DND-41 (cell line): ENCODE results near the gene NR0B2.

Experiments
- ATAC-seq: fragments of 200-7000 bp; cut with Tn5 transposase; 3 replicates; pipeline ENCODE4 v1.9.1; 2021; ENCODE audit warnings: low read depth; ENCODE audit not compliant: insufficient read depth
- DNase-seq: peaks from one replicate; pipeline ENCODE4 v3.0.0-alpha.2; 2020
- H2AFZ ChIP-seq: 2 replicates; pipeline ENCODE4 v1.6.0; 2012; ENCODE audit warnings: low read depth, low read length
- H3K27ac ChIP-seq: 2 replicates; pipeline ENCODE4 v1.5.1; 2012; ENCODE audit warnings: low read length, inconsistent platforms
- H3K27me3 ChIP-seq: fragments of 200-600 bp; sonication (generic); 2 replicates; pipeline ENCODE4 v1.6.0; 2012; ENCODE audit warnings: low read length, mild to moderate bottlenecking, inconsistent platforms; ENCODE audit not compliant: insufficient read depth, poor library complexity
- H3K36me3 ChIP-seq: 2 replicates; pipeline ENCODE4 v1.5.1; 2012; ENCODE audit warnings: low read length, inconsistent platforms; ENCODE audit not compliant: insufficient read depth
- H3K4me1 ChIP-seq: 2 replicates; pipeline ENCODE4 v1.5.1; 2012; ENCODE audit warnings: mild to moderate bottlenecking, low read length; ENCODE audit not compliant: insufficient read depth
- H3K4me2 ChIP-seq: 2 replicates; pipeline ENCODE4 v1.6.0; 2012; ENCODE audit warnings: mild to moderate bottlenecking, moderate library complexity, low read length, inconsistent platforms; ENCODE audit not compliant: insufficient read depth
- H3K4me3 ChIP-seq, 2 experiments: fragments of 200-600 bp in 1 of 2; shearing (Covaris generic) in 1 of 2; 2 replicates each; pipeline ENCODE4 v1.5.1; 2012 to 2016; ENCODE audit warnings: inconsistent platforms in 2 of 2, low read length in 2 of 2, mild to moderate bottlenecking in 2 of 2, low read depth in 1 of 2, moderate library complexity in 1 of 2
- H3K79me2 ChIP-seq: 2 replicates; pipeline ENCODE4 v1.6.0; 2012; ENCODE audit warnings: low read length, inconsistent platforms; ENCODE audit not compliant: insufficient read depth
- H3K9ac ChIP-seq: 2 replicates; pipeline ENCODE4 v1.6.0; 2012; ENCODE audit warnings: low read depth, mild to moderate bottlenecking, inconsistent platforms, low read length, moderate library complexity
- H3K9me3 ChIP-seq: 2 replicates; pipeline ENCODE4 v1.5.1; 2012; ENCODE audit warnings: low read length, moderate library complexity, mild to moderate bottlenecking, inconsistent platforms; ENCODE audit not compliant: insufficient read depth, severe bottlenecking
- H4K20me1 ChIP-seq: 2 replicates; pipeline ENCODE4 v1.6.0; 2012; ENCODE audit warnings: low read length; ENCODE audit not compliant: insufficient read depth
- CTCF ChIP-seq: IDR thresholded peaks from 2 replicates; pipeline ENCODE4 v1.5.1; 2012; ENCODE audit warnings: borderline replicate concordance, low read length, moderate library complexity, mild to moderate bottlenecking; ENCODE audit not compliant: poor library complexity, severe bottlenecking; ENCODE audit errors: extremely low read depth
- EZH2 ChIP-seq: IDR thresholded peaks from 3 replicates; pipeline ENCODE4 v1.6.1; 2012; ENCODE audit warnings: borderline replicate concordance, low read depth, mild to moderate bottlenecking, moderate library complexity, low read length, inconsistent platforms; ENCODE audit not compliant: severe bottlenecking

The NR0B2 gene

GRCh38 chr1:26890467-26890796 is 23.3 kb downstream of the NR0B2 start:
- Histone ChIP-seq H3K9ac (peak overlapping the region; percentile 91), H3K9me3 (no peaks in the 10 kb centered on the region), H3K4me3 (peak overlapping the region; percentile 88 to 95), H3K27me3 (no peaks in the 10 kb centered on the region), H2AFZ (peak overlapping the region; percentile 97), H3K36me3 (peaks cover 71% of the 10 kb centered on the region), H3K27ac (peak overlapping the region; percentile 83), H3K4me2 (peak overlapping the region; percentile 95), H3K79me2 (peaks cover 39% of the 10 kb centered on the region), H4K20me1 (peaks cover 13% of the 10 kb centered on the region; the same call in 1 of the 2 replicates), H3K4me1 (peaks cover 25% of the 10 kb centered on the region)
- no peak for DNase-seq
- TF ChIP-seq CTCF (no peak), EZH2 (no peak)
- peak; percentile 71 for ATAC-seq

- H3K36me3 ChIP-seq: peaks cover 71% of the 10 kb centered on the region
These were observed 24.0 kb downstream of the NR0B2 start, which contains the start of gene GPN2 for GRCh38 chr1:26889551-26890466. GPN2 (minus strand) TSS chr1:26890283; CDS start chr1:26890096, 187 bp downstream.

GRCh38 chr1:26888231-26888630 is 25.5 kb downstream of the NR0B2 start:
- Histone ChIP-seq H3K9ac (no peak overlapping the region), H3K4me3 (no peak overlapping the region), H3K27ac (no peak overlapping the region), H3K4me1 (peaks cover 25% of the 10 kb centered on the region), H3K36me3 (peaks cover 72% of the 10 kb centered on the region), H3K4me2 (no peak overlapping the region; the same call in 1 of the 2 replicates), H2AFZ (no peak overlapping the region), H4K20me1 (peaks cover 13% of the 10 kb centered on the region; the same call in 1 of the 2 replicates), H3K9me3 (no peaks in the 10 kb centered on the region), H3K27me3 (no peaks in the 10 kb centered on the region), H3K79me2 (peaks cover 29% of the 10 kb centered on the region)
- no peak for ATAC-seq
- no peak for TF ChIP-seq CTCF
- no peak for TF ChIP-seq EZH2
- DNase-seq: no peak

More at GRCh38 chr1:26889551-26890466, 24.0 kb downstream of the NR0B2 start, which contains the start of gene GPN2:
- Histone ChIP-seq H3K9me3 (no peaks in the 10 kb centered on the region), H3K9ac (peak within 1 kb of the TSS; percentile 91), H3K4me2 (peak within 1 kb of the TSS; percentile 95), H3K79me2 (peaks cover 33% of the 10 kb centered on the region), H4K20me1 (peaks cover 13% of the 10 kb centered on the region; the same call in 1 of the 2 replicates), H3K4me1 (peaks cover 25% of the 10 kb centered on the region), H2AFZ (peak within 1 kb of the TSS; percentile 97), H3K27me3 (no peaks in the 10 kb centered on the region), H3K4me3 (peak within 1 kb of the TSS; percentile 88 to 95), H3K27ac (peak within 1 kb of the TSS; percentile 83)
- peak; percentile 95 for ATAC-seq
- DNase-seq: peak; percentile 80
- TF ChIP-seq CTCF: no peak
- no peak for TF ChIP-seq EZH2
